ENCODE measurements around the gene R3HCC1L.

The R3HCC1L gene

GRCh38 chr10:98262571-98262970, 128.1 kb downstream of the R3HCC1L start:
- DNase-seq: no peak

GRCh38 chr10:98263088-98263487, 128.6 kb downstream of the R3HCC1L start:
- no peak for DNase-seq

- no peak for DNase-seq
Observed at GRCh38 chr10:98264378-98265065, 130.1 kb downstream of the R3HCC1L start.

DNA sequence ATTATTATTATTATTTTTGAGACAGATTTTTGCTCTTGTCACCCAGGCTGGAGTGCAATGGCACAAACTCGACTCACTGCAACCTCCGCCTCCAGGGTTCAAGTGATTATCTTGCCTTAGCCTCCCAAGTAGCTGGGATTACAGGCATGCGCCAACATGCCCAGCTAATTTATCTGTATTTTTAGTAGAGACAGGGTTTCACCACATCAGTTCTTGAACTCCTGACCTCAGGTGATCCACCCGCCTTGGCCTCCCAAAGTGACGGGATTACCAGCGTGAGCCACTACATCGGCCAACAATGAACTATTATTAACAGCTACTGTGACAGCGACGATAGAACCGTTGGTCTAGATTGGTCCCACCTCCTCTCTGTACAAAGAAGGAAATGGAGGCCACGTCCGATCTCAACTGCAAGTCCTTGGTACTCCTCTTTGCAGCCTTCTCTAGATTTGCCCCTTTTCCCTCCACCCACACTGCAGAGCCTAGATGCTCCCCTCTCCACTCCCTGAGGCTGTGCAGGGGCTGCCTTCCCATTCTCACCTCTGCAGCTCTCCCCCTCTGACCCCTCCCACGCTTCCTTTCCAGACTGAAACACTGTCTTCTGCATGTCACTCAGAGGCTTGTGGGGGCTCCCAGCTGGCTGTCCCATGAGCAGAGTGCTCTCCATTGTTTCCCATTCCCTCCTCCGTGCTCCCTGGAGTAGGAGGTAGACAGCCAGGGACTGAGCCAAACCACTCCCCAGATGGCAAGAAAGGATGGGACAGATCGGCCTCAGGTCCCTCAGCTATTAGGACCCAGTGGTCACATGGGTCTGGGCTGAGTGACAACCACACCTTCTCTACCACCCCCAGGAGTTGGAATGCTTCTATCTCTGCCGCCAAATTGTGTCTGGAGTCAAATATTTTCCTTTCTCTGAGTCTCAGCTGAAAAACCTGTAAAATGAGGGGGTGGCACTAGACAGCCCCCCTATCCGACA, 131.2 kb downstream of the R3HCC1L start:
- DNase-seq: no peak

- no peak for DNase-seq
Observed at GRCh38 chr10:98266647-98267046, 132.2 kb downstream of the R3HCC1L start.

DNA sequence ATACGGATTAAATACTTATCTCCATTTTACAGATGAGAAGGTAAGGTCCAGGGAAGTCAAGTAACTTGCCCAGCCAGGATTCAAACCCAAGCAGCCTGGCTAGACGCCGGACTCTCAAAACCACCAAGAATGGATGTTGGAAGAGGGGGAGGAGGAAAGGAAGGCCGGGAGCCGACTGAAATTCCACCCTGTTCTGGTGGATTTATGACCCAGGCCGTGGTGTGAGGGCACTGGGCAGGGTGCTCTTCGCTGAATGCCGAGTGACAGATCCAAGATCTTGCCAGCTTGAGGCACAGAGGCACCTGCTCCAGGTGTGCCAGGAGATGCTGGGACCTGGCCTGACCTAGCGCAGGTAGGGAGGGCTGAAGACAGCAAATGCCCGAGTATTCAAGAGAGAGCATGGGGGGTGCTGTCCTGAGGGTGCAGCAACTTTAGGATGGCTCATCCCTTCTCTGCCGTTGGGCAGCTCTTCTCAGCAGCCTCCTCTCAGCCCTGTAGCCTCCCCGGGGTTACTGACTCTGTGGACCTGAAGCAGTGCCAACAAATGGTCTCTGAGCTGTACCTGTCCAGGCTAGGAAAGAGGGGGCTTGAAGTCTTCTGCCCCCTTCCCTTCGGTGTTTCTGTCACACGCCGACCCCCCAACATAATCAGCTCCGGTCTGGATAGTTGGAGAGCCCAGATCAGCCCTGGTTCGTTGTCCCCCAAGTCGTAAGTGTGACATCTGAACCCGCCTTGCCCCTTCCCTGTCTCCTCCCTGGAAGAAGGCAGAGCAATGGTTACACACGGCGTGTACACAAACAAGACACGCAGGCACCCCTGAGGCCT, 132.8 kb downstream of the R3HCC1L start:
- DNase-seq: no peak

- DNase-seq: no peak
Observed at GRCh38 chr10:98267894-98268693, 133.6 kb downstream of the R3HCC1L start, which contains the start of gene LOXL4. LOXL4 (minus strand) TSS chr10:98268194; CDS start chr10:98263019, 5,175 bp downstream.

DNA sequence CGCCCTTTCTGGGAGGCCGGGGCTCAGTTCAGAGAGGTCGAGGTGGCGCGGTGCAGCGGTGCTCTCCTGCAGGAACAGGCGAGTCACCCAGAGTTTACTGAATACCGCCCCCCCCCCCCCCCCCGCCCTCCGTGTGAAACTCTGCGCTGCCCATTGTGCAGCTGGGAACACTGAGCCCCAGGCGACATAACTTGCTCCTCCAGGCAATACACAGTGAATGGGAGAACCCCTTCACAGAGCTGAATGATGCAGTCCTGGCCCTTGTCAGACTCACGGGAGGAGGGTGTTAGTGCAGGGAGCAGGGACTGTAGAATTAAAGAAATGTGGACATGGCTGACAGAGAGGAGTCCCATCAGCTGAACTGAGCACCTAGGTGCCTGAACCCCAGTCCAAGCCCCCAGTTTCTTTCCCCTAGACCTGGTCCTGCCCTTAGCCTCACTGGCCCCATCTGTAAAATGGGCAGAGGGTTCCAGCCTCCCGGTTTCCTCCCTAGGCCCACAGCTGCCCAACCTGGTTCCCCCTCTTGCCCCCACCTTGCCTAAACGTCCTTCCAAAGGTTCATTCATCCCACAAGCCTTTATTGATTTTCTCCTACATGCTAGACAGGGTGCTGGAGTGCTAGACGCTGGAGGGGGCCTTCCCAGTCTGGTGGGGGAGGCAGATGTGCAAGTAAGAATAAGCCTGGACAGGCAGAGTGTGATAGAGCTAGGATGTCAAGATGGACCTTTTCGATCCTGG, 134.4 kb downstream of the R3HCC1L start:
- DNase-seq: no peak

- DNase-seq: no peak
Observed at GRCh38 chr10:98269435-98269912, 135.0 kb downstream of the R3HCC1L start.

- DNase-seq: no peak
Observed at GRCh38 chr10:98270073-98270740, 135.8 kb downstream of the R3HCC1L start.

GRCh38 chr10:98270786-98271185, 136.3 kb downstream of the R3HCC1L start:
- no peak for DNase-seq

GRCh38 chr10:98272245-98272644, 137.8 kb downstream of the R3HCC1L start:
- DNase-seq: no peak

DNA sequence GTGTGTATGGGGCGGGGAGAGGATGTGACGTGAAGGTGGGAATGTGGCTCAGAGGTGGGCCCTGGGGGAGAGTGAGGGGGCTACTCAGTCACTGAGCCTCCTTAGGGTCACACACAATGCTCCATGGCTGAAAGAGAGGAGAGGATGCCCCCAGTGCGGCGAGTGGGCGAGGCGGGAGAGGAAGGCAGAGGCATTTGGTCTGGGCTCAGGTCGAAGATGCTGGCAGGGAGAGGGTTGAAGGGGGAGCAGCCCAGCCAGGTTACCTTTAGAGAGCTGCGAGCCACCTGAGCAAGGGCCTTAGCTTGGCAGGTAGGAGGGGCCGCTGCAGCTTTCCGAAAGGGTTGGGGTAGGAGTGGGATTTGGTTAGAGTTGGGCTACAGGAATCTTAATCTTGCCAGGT, 138.2 kb downstream of the R3HCC1L start:
- DNase-seq: no peak

DNA sequence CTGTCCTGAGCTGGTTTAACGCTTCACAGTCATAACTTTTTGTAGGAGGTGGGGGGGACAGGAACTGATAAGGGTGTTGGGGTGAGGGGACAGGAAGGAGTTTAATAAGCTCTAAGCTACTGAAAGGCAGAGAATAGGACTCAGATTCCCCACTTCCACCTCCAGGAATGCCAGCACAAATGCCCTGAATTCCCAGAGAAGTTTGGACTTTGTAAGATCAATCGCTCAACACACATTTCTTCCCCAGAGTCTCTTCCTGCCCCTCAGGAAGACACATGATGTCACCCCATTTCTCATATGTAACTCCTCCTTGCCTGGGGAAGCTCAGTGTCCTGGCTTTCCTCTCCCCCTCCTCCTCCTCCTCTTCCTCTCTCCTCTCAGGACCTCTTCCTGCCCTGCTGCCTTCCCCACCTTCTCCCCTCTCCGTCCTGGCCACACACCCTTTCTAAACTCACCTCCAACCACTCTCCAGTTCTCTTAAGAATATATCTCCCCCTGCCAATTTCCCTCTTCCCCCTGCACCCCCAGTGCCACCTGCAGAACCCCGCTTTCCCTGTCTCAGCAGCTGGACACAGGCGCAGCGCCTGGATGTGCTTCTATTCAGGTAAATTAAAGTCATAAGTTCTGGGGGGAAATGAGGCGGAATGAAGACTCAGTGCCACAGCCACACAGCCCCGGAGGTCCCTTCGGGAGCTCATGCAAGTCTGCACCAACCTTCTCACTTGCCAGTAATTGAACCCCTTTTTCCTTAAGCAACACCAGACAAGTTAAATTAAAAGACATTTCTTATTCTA, 138.8 kb downstream of the R3HCC1L start:
- no peak for DNase-seq

DNA sequence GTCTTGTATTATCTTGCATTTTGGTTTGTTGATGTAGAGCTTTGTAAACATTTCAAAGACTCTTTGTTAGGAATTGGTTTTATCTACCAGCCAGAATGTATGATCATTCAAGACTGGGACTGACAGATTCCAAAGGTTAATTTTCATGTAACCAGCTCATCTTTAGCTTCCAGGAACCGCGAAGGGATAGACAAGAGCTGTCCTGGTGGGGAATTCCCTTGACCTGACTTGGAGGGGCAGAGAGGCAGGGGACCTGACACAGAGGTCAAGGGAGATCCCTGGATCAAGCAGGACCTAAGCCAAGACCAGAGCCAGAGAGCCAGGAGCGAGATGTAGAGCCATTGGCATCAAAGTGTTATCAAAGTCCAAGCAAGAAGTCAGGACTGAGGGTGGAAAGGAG, 140.1 kb downstream of the R3HCC1L start:
- DNase-seq: no peak

DNA sequence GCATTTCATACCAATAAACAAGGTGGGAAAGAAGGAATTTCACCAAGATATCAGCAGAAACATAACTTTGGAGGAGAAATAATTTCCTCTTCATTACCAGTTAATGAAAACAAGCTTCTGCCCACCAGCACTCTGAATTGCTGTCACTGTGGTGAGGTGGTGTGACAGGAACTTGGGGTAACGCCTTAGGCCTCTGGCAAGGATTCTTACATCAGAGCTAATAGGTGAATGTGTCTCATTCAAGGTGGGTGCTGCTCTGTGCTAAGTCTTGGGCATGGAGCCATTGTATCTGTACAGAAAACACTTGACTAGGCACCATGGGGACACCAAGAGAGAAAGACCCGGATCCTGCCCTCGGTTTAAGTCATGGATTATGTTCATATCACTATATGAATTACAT, 141.9 kb downstream of the R3HCC1L start:
- no peak for DNase-seq

DNA sequence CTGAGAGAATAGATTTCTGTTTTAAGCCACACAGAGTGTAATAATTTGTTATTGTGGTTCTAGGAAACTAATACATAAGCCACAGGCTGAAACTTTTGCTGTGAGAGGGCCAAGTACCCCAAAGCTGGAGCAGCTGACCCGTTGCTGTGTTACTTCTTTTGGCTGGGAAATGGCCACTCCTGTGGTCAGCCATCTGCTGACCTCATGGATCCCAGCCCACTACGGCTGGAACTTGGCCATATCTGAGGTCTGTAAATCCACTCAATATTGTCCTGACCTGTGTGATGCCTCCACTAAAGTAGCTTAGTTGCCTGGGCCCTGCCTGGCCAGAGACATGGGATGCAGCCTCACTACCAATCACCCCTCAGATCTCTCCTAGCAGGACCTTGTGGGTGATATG, 151.0 kb downstream of the R3HCC1L start:
- DNase-seq: no peak

DNA sequence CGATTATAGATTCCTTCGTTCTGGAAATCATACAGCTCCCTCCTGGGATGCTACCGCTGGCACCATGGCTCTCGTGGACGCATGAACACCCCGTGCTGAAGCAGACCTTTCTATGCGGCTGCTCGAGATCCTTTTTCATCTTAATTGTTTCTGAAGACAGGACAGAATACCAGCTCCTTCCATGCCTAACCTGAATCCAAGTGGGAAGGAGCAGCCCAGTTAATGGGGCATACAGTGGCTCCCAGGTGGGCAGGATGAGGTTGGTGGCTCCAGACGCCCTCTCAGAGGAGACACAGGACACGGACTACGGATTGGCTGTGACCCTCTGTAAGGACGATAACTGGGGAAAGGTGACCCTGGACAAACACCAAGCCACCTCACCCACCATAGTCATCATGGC, 152.0 kb downstream of the R3HCC1L start:
- no peak for DNase-seq

GRCh38 chr10:98287321-98287720, 152.9 kb downstream of the R3HCC1L start:
- no peak for DNase-seq

DNA sequence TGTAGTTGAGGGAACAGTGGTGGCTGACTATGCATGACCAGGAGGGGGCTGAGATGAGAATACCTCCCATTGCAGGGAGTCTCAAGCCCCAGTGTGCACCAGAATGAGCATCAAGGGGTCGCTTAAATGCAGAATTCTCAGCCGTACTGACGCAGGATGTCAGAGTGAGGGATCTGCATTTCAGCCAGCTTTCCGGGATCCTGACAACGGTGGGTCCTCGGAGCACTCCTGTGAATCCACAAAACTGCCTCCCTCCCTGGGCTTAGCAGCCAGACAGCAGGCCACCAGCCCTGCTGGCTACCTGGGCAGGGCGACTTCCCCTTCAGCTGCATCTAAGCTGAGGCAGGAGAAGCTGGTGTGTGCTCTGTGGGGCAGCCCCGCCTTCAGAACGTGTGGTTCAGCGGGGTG, 155.3 kb downstream of the R3HCC1L start:
- DNase-seq: no peak

Data from activated CD4-positive, alpha-beta T cell treated with anti-CD3 and anti-CD28 coated beads, Interleukin-2, amount 50 U/mL, for 4 hours (primary cell).